Stimulated activated CD4-positive, alpha-beta T cell treated with anti-CD3 and anti-CD28 coated beads, Interleukin-12 subunit alpha, Interleukin-12 subunit beta, amount 100 ng/mL, for 4 hours (primary cell): ENCODE results near the gene ITPA.
"Not testable (repeated sequence)": the region's sequence is repeated elsewhere in the genome, so short reads cannot be mapped to it uniquely, and the experiment has no call there.

Experiments used
- DNase-seq: peaks from one replicate; pipeline ENCODE4 v3.0.0-alpha.2; 2020

The ITPA gene

GRCh38 chr20:3202965-3203314, 6.4 kb upstream of the ITPA start:
- no peak for DNase-seq

- DNase-seq, result peak; percentile 24
Observed at GRCh38 chr20:3203315-3204123, 5.8 kb upstream of the ITPA start.

GRCh38 chr20:3204124-3204794, 5.0 kb upstream of the ITPA start, which contains the start of gene DDRGK1:
Gene DDRGK1 (minus strand): TSS chr20:3204682. CDS start chr20:3204627, 55 bp downstream.
- DNase-seq, result peak; percentile 91

- no peak for DNase-seq
Observed at GRCh38 chr20:3208786-3209256, 477 bp upstream of the ITPA start.

GRCh38 chr20:3209946-3210317, 634 bp downstream of the ITPA start:
- no peak for DNase-seq

GRCh38 chr20:3210346-3210745, 1.0 kb downstream of the ITPA start:
- no peak for DNase-seq

GRCh38 chr20:3213226-3213625, 3.9 kb downstream of the ITPA start:
- DNase-seq, result no peak

- DNase-seq, result not testable (repeated sequence)
Observed at GRCh38 chr20:3215359-3215917, 6.1 kb downstream of the ITPA start.

- DNase-seq, result peak; percentile 75
Observed at GRCh38 chr20:3218307-3218988, 9.2 kb downstream of the ITPA start.

- DNase-seq, result no peak
Observed at GRCh38 chr20:3221398-3222226, 12.3 kb downstream of the ITPA start.

GRCh38 chr20:3222635-3223600, 13.6 kb downstream of the ITPA start:
- DNase-seq, result no peak

GRCh38 chr20:3223651-3223993, 14.3 kb downstream of the ITPA start:
- no peak for DNase-seq

- DNase-seq, result no peak
Observed at GRCh38 chr20:3223994-3224680, 14.8 kb downstream of the ITPA start.

GRCh38 chr20:3224681-3225421, 15.6 kb downstream of the ITPA start:
- no peak for DNase-seq

- no peak for DNase-seq
Observed at GRCh38 chr20:3226093-3226492, 16.8 kb downstream of the ITPA start.

GRCh38 chr20:3226864-3227263, 17.6 kb downstream of the ITPA start:
- no peak for DNase-seq

GRCh38 chr20:3227506-3227905, 18.2 kb downstream of the ITPA start:
- DNase-seq, result no peak

GRCh38 chr20:3227936-3228749, 18.8 kb downstream of the ITPA start:
- DNase-seq, result no peak

- no peak for DNase-seq
Observed at GRCh38 chr20:3228750-3229032, 19.4 kb downstream of the ITPA start.
